IPS-NIHi7 (cell line): ENCODE results near the gene GSTM2.

ENCODE experiments used
- DNase-seq: peaks from one replicate; pipeline ENCODE4 v3.0.0; 2012; ENCODE audit warnings: mixed read lengths; ENCODE audit errors: extremely low spot score

The GSTM2 gene

GRCh38 chr1:109714661-109715372 lies 47.0 kb downstream of the GSTM2 start:
- peak; percentile 2 for DNase-seq

GRCh38 chr1:109716121-109716520 lies 48.3 kb downstream of the GSTM2 start:
- DNase-seq: no peak

GRCh38 chr1:109716570-109717090 lies 48.8 kb downstream of the GSTM2 start:
- DNase-seq: no peak

- no peak for DNase-seq
These were observed 49.9 kb downstream of the GSTM2 start for GRCh38 chr1:109717729-109718128.

- peak; percentile 52 for DNase-seq
These were observed 50.6 kb downstream of the GSTM2 start for GRCh38 chr1:109718495-109718894.

GRCh38 chr1:109719337-109719837 lies 51.5 kb downstream of the GSTM2 start:
- no peak for DNase-seq

GRCh38 chr1:109721042-109721441 lies 53.2 kb downstream of the GSTM2 start:
- DNase-seq: no peak

GRCh38 chr1:109721971-109722370 lies 54.1 kb downstream of the GSTM2 start:
- DNase-seq: no peak

GRCh38 chr1:109722908-109723691 lies 55.2 kb downstream of the GSTM2 start:
- no peak for DNase-seq
